ENCODE data around the gene DMXL2. TPM values are rescaled to one million over a fixed set of nuclear protein-coding genes. Genes with fewer than 3 reads are reported as not detected.

Gene DMXL2
- total RNA-seq, 6 experiments from 2014 or later, result 10.1 to 12.5 (median 10.7) TPM

- no peak for DNase-seq
- no peaks in the 10 kb centered on the region for H3K4me1 Mint-ChIP-seq (ENCODE audit: low read depth)
- peaks cover 27% of the 10 kb centered on the region for H3K36me3 Mint-ChIP-seq (ENCODE audit: low read depth)
- H3K27me3 Mint-ChIP-seq (ENCODE audit: insufficient read depth), result no peaks in the 10 kb centered on the region
- H3K9me3 Mint-ChIP-seq, result no peaks in the 10 kb centered on the region; the same call in none of the 2 replicates
- no peak for TF ChIP-seq CTCF (IDR thresholded peaks at IDR 0.05)
- no peak overlapping the region for H3K4me3 Mint-ChIP-seq
- H3K27ac Mint-ChIP-seq, result no peak overlapping the region
Observed at GRCh38 chr15:51524376-51524775, 98.2 kb downstream of the DMXL2 start.

- Mint-ChIP-seq H3K4me1 (ENCODE audit: low read depth) (no peaks in the 10 kb centered on the region), H3K27ac (no peak overlapping the region), H3K4me3 (no peak overlapping the region), H3K27me3 (ENCODE audit: insufficient read depth) (no peaks in the 10 kb centered on the region), H3K36me3 (ENCODE audit: low read depth) (peaks cover 10% of the 10 kb centered on the region), H3K9me3 (peaks cover 7% of the 10 kb centered on the region; the same call in 1 of the 2 replicates)
- TF ChIP-seq CTCF (IDR thresholded peaks at IDR 0.05), result no peak
- DNase-seq, result no peak
Observed at GRCh38 chr15:51516291-51516690, 106.3 kb downstream of the DMXL2 start.

- H3K27me3 Mint-ChIP-seq (ENCODE audit: insufficient read depth), result no peaks in the 10 kb centered on the region; the same call in none of the 2 replicates
- H3K36me3 Mint-ChIP-seq (ENCODE audit: low read depth), result peaks cover 3% of the 10 kb centered on the region
- no peak for DNase-seq
- no peak overlapping the region for H3K27ac Mint-ChIP-seq
- H3K4me3 Mint-ChIP-seq, result no peak overlapping the region
- H3K9me3 Mint-ChIP-seq, result peaks cover 1% of the 10 kb centered on the region; the same call in 1 of the 2 replicates
- no peaks in the 10 kb centered on the region for H3K4me1 Mint-ChIP-seq (ENCODE audit: low read depth)
- no peak for TF ChIP-seq CTCF (IDR thresholded peaks at IDR 0.05)
Observed at GRCh38 chr15:51505251-51505650, 117.3 kb downstream of the DMXL2 start.

- Mint-ChIP-seq H3K36me3 (ENCODE audit: low read depth) (0 out of 2 replicates have a peak, but pooled peaks cover under 1% of the 10 kb centered on the region), H3K27me3 (ENCODE audit: insufficient read depth) (no peaks in the 10 kb centered on the region; the same call in none of the 2 replicates), H3K27ac (no peak overlapping the region), H3K4me1 (ENCODE audit: low read depth) (peaks cover under 1% of the 10 kb centered on the region), H3K4me3 (no peak overlapping the region), H3K9me3 (no peaks in the 10 kb centered on the region)
- TF ChIP-seq CTCF (IDR thresholded peaks at IDR 0.05), result no peak
- DNase-seq, result no peak
Observed at GRCh38 chr15:51503003-51503402, 119.6 kb downstream of the DMXL2 start.

- 0 out of 2 replicates have a peak, but pooled peaks cover 4% of the 10 kb centered on the region for H3K36me3 Mint-ChIP-seq (ENCODE audit: low read depth)
- peaks cover 23% of the 10 kb centered on the region for H3K4me1 Mint-ChIP-seq (ENCODE audit: low read depth)
- H3K4me3 Mint-ChIP-seq, result no peak overlapping the region
- DNase-seq, result peak; percentile 44
- no peak overlapping the region for H3K27ac Mint-ChIP-seq
- no peaks in the 10 kb centered on the region for H3K27me3 Mint-ChIP-seq (ENCODE audit: insufficient read depth)
- no peaks in the 10 kb centered on the region for H3K9me3 Mint-ChIP-seq
- peak; percentile 83 for TF ChIP-seq CTCF (IDR thresholded peaks at IDR 0.05)
Observed at GRCh38 chr15:51499379-51499976, 123.1 kb downstream of the DMXL2 start.
